KMS-11 (cell line): Measurements from ENCODE around the gene NADK2.
"Not testable (repeated sequence)": the region's sequence is repeated elsewhere in the genome, so short reads cannot be mapped to it uniquely, and the experiment has no call there.

Experiments
- H2AFZ ChIP-seq: fragments of 200-600 bp; sonication (generic); 2 replicates; pipeline ENCODE4 v1.6.1; 2016; ENCODE audit warnings: antibody characterized with exemption, mixed run types, low read depth
- H3K27ac ChIP-seq: fragments of 200-600 bp; sonication (generic); 2 replicates; pipeline ENCODE4 v1.6.1; 2016; ENCODE audit warnings: mild to moderate bottlenecking, mixed run types
- H3K27me3 ChIP-seq: fragments of 200-600 bp; sonication (generic); 2 replicates; pipeline ENCODE4 v1.6.1; 2017; ENCODE audit warnings: mild to moderate bottlenecking, low read depth, mixed run types, moderate library complexity; ENCODE audit not compliant: insufficient read depth
- H3K36me3 ChIP-seq: fragments of 200-600 bp; sonication (generic); 2 replicates; pipeline ENCODE4 v1.6.1; 2017; ENCODE audit warnings: mild to moderate bottlenecking, mixed run types; ENCODE audit not compliant: insufficient read depth
- H3K4me1 ChIP-seq: fragments of 200-600 bp; sonication (generic); 2 replicates; pipeline ENCODE4 v1.6.1; 2016; ENCODE audit warnings: mild to moderate bottlenecking, low read depth, mixed run types; ENCODE audit not compliant: poor library complexity, severe bottlenecking
- H3K4me2 ChIP-seq: fragments of 200-600 bp; sonication (generic); 2 replicates; pipeline ENCODE4 v1.7.0; 2016; ENCODE audit warnings: mild to moderate bottlenecking, mixed run types
- H3K4me3 ChIP-seq: fragments of 200-600 bp; sonication (generic); IDR thresholded peaks from 2 replicates; pipeline ENCODE4 v1.6.1; 2017; ENCODE audit warnings: low read depth, low read length, mixed read lengths; ENCODE audit not compliant: insufficient read depth
- H3K79me2 ChIP-seq: fragments of 200-600 bp; sonication (generic); 2 replicates; pipeline ENCODE4 v1.6.1; 2016; ENCODE audit warnings: low read depth, mixed run types; ENCODE audit not compliant: insufficient read depth
- H3K9ac ChIP-seq: fragments of 200-600 bp; sonication (generic); 2 replicates; pipeline ENCODE4 v1.6.1; 2016; ENCODE audit warnings: mild to moderate bottlenecking, mixed run types
- H4K20me1 ChIP-seq: fragments of 200-600 bp; sonication (generic); 2 replicates; pipeline ENCODE4 v1.6.1; 2016; ENCODE audit warnings: mild to moderate bottlenecking, mixed run types; ENCODE audit not compliant: insufficient read depth
- TF ChIP-seq, protein P1 (sequence below): fragments of 200-600 bp; sonication (generic); conservative IDR thresholded peaks from 2 replicates; pipeline ENCODE4 v1.6.1; 2017; ENCODE audit warnings: low read depth, mild to moderate bottlenecking, antibody characterized with exemption, low read length, moderate library complexity, mixed read lengths

NADK2 gene, protein sequence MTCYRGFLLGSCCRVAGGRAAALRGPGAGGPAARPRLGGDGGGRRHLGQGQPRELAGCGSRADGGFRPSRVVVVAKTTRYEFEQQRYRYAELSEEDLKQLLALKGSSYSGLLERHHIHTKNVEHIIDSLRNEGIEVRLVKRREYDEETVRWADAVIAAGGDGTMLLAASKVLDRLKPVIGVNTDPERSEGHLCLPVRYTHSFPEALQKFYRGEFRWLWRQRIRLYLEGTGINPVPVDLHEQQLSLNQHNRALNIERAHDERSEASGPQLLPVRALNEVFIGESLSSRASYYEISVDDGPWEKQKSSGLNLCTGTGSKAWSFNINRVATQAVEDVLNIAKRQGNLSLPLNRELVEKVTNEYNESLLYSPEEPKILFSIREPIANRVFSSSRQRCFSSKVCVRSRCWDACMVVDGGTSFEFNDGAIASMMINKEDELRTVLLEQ

DNA sequence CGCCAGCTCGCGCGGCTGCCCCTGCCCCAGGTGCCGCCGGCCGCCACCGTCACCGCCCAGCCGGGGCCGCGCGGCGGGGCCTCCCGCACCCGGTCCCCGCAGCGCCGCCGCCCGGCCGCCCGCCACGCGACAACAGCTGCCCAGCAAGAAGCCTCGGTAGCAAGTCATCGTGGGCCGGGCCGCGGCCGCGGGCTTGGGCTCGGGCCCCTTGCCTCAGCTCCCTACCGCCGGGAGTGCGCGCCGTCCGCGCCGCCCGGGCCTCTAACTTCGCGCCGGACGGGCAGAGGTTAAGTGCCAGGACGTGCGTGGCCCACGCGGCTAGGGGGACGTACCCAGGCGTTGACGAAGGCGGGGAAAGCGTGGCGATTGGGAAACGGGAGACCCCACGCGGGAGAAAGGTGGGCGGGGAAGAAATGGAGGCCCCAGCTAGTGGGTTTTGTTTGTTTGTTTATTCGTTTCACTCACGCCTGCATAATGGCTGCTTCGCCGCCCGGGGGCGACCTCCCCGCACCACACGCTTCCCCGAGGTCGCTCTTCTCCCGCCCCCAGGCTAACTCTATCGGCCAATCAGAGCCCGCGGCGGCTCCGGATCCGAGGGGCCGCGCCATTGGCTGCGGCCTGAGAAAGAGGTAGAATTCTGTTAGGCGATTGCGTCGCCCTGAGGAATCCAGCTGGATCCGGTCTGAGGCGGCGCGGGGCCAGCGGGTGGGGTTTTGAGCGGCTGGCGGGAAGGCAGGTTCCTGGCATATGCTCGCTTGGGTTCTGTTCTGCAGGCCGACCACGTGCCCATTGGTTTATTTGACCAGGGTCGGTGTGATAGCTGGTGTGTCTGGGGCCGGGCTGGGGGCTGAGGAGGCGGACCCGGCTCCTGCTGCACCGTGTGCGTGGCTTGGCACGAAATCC lies at the start of gene NADK2:
Gene NADK2, minus strand, starts transcription at position 295 of the 903 bp plus-strand sequence. Its CDS starts 127 bp downstream, at position 168.
- H3K9ac ChIP-seq = peak within 1 kb of the TSS; percentile 96
- H2AFZ ChIP-seq = peak within 1 kb of the TSS; percentile 84
- peaks cover 28% of the 10 kb centered on the region; the same call in 1 of the 2 replicates for H3K79me2 ChIP-seq
- H4K20me1 ChIP-seq = no peaks in the 10 kb centered on the region
- no peaks in the 10 kb centered on the region for H3K36me3 ChIP-seq
- peak within 1 kb of the TSS; percentile 83 for H3K4me2 ChIP-seq
- peak within 1 kb of the TSS; percentile 96 for H3K27ac ChIP-seq
- TF ChIP-seq, protein P1, sequence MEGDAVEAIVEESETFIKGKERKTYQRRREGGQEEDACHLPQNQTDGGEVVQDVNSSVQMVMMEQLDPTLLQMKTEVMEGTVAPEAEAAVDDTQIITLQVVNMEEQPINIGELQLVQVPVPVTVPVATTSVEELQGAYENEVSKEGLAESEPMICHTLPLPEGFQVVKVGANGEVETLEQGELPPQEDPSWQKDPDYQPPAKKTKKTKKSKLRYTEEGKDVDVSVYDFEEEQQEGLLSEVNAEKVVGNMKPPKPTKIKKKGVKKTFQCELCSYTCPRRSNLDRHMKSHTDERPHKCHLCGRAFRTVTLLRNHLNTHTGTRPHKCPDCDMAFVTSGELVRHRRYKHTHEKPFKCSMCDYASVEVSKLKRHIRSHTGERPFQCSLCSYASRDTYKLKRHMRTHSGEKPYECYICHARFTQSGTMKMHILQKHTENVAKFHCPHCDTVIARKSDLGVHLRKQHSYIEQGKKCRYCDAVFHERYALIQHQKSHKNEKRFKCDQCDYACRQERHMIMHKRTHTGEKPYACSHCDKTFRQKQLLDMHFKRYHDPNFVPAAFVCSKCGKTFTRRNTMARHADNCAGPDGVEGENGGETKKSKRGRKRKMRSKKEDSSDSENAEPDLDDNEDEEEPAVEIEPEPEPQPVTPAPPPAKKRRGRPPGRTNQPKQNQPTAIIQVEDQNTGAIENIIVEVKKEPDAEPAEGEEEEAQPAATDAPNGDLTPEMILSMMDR = peak; percentile 46
- peaks cover 45% of the 10 kb centered on the region for H3K4me1 ChIP-seq
- H3K27me3 ChIP-seq = no peaks in the 10 kb centered on the region
- H3K4me3 ChIP-seq = no peak within 1 kb of the TSS

DNA sequence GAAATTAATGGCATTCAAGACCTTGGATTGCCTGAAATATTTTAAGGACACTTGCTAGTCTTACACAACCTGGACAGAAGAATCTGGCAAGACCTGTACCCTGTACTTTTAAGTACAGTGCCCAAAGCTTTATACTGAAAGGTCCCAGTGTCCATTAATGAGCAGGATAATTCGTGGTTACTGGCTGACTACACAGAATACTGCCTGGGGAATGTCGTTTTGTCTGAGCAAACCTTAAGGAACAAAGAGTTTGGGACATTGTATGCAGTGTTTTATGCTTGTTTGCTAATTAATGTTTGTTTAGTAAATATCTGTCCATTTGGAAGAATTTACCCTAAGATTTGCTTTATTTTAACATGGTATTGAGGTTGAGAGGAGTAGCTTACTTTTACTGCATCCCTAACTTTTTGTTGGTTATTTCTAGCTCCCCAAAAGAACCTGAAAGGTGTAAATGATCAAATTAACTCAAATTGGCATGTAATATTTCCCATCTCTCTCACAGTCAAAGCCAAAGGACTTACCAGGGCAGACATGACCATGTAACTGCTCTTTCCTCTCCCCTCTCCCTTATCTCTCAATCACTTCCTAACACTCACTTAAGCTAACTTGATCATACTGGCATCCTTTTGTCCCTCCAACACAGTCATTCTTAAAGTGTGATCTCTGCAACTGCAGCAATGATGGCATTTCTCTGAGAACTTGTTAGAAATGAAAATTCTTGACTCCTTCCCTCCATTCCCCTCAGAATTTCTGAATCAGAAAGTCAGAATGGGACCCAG lies 44.3 kb upstream of the NADK2 start:
- Histone ChIP-seq H3K4me1 (no peaks in the 10 kb centered on the region), H3K27ac (no peak overlapping the region), H3K36me3 (no peaks in the 10 kb centered on the region), H3K79me2 (no peaks in the 10 kb centered on the region), H3K27me3 (no peaks in the 10 kb centered on the region), H3K4me3 (no peak overlapping the region), H3K4me2 (no peak overlapping the region), H3K9ac (no peak overlapping the region), H2AFZ (no peak overlapping the region), H4K20me1 (no peaks in the 10 kb centered on the region)
- TF ChIP-seq, protein P1 = no peak

DNA sequence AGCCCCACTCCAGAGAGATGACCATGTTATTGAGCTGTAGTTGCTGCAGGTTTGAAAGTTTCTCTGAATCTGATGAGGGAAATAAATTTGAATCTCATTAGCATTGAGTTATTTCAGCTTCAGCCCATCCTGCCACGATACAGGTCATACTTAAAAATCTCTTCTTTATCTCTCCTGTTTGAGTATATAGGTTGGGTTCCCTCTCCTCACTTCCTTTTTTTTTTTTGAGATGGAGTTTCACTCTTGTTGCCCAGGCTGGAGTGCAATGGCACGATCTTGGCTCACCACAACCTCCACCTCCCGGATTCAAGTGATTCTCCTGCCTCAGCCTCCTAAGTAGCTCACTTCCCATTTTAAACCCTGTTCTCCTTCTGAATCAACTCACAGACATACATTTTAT lies 42.0 kb upstream of the NADK2 start:
- not testable (repeated sequence) for H3K27me3 ChIP-seq, H3K79me2 ChIP-seq, H2AFZ ChIP-seq, H3K27ac ChIP-seq, H4K20me1 ChIP-seq, H3K4me2 ChIP-seq, H3K4me1 ChIP-seq, H3K36me3 ChIP-seq, H3K9ac ChIP-seq, H3K4me3 ChIP-seq

DNA sequence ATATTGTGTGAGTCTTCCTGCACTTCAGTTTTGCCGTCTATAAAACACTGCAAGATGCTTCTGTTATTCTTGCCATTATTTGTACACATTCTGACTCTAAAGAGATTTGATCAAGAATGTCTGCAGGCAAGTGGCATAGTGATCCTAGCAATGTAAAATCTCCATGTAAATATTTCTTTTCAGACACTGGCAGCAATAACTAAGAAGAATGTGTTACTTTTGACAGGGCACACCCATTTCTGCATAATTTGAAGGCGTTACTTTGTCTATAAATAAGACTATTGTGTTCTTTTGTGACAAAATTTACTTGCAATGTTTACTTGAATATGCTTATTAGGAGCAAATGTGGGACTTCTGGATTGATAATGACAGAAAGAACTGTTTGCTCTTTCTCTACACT lies 39.9 kb upstream of the NADK2 start:
- H2AFZ ChIP-seq = no peak overlapping the region
- H3K36me3 ChIP-seq = no peaks in the 10 kb centered on the region
- TF ChIP-seq, protein P1 = no peak
- no peak overlapping the region for H3K4me2 ChIP-seq
- H3K27me3 ChIP-seq = no peaks in the 10 kb centered on the region
- H3K9ac ChIP-seq = no peak overlapping the region
- no peak overlapping the region for H3K27ac ChIP-seq
- no peaks in the 10 kb centered on the region for H3K4me1 ChIP-seq
- H3K79me2 ChIP-seq = no peaks in the 10 kb centered on the region
- H4K20me1 ChIP-seq = no peaks in the 10 kb centered on the region
- H3K4me3 ChIP-seq = no peak overlapping the region
